Activated naive CD4-positive, alpha-beta T cell treated with anti-CD3 and anti-CD28 coated beads for 36 hours (primary cell): ENCODE results near the gene ERGIC3. TPM values are rescaled to one million over a fixed set of nuclear protein-coding genes. Genes with fewer than 3 reads are reported as not detected.

Experiments used
- CTCF ChIA-PET: fragments of 350-600 bp; sonication (Branson Sonifier 250); formaldehyde crosslinking; loops from one replicate; lab custom pipeline; 2021; ENCODE audit warnings: antibody characterized with exemption; lab: Charles Lee
- DNase-seq: peaks from one replicate; pipeline ENCODE4 v3.0.0-alpha.2; 2020
- H3K27ac Mint-ChIP-seq: one replicate; pipeline ENCODE4 v1.8.0; 2021; ENCODE audit warnings: mild to moderate bottlenecking, mixed read lengths
- H3K27me3 Mint-ChIP-seq: one replicate; pipeline ENCODE4 v1.8.0; 2021; ENCODE audit warnings: low read depth, mixed read lengths
- H3K36me3 Mint-ChIP-seq: one replicate; pipeline ENCODE4 v1.8.0; 2021; ENCODE audit warnings: low read depth, mixed read lengths
- H3K4me1 Mint-ChIP-seq: one replicate; pipeline ENCODE4 v1.8.0; 2021; ENCODE audit warnings: low read depth, mixed read lengths
- H3K4me3 Mint-ChIP-seq: one replicate; pipeline ENCODE4 v1.8.0; 2021; ENCODE audit warnings: mild to moderate bottlenecking, moderate library complexity, mixed read lengths
- H3K9me3 Mint-ChIP-seq: one replicate; pipeline ENCODE4 v1.8.0; 2021; ENCODE audit warnings: mixed read lengths
- intact Hi-C: fragments of 100-400 bp; cut with micrococcal nuclease; formaldehyde crosslinking; loops from one replicate; pipeline ENCODE4 v1.15.1; 2023
- total RNA-seq, 2 experiments: library from RNA; stranded (reverse); gene quantifications; one replicate each; pipeline ENCODE4 v1.2.3, GENCODE V29; 2021

ERGIC3 gene
- total RNA-seq, 2 experiments from 2014 or later: 107 to 113 TPM

GRCh38 chr20:35571555-35571954 lies 29.7 kb downstream of the ERGIC3 start:
- intact Hi-C loops: no loop called here
- Mint-ChIP-seq H3K4me3 (no peak overlapping the region), H3K9me3 (peaks cover 10% of the 10 kb centered on the region), H3K4me1 (no peaks in the 10 kb centered on the region), H3K27ac (no peak overlapping the region), H3K27me3 (no peaks in the 10 kb centered on the region), H3K36me3 (no peaks in the 10 kb centered on the region)
- DNase-seq: no peak
- CTCF ChIA-PET: interaction anchor here (0.6 kb wide), 1 partner anchor 696 kb away, joined by 3 read pairs; no protein-coding TSS in a partner anchor

GRCh38 chr20:35572838-35573237 lies 31.0 kb downstream of the ERGIC3 start:
- intact Hi-C loops: no loop called here
- H3K27me3 Mint-ChIP-seq: peaks cover 2% of the 10 kb centered on the region
- H3K4me3 Mint-ChIP-seq: no peak overlapping the region
- H3K4me1 Mint-ChIP-seq: no peaks in the 10 kb centered on the region
- no peak overlapping the region for H3K27ac Mint-ChIP-seq
- no peaks in the 10 kb centered on the region for H3K36me3 Mint-ChIP-seq
- DNase-seq: no peak
- peaks cover 10% of the 10 kb centered on the region for H3K9me3 Mint-ChIP-seq
- CTCF ChIA-PET: no interaction called here

GRCh38 chr20:35575958-35576357 lies 34.1 kb downstream of the ERGIC3 start:
- Mint-ChIP-seq H3K27me3 (peaks cover 2% of the 10 kb centered on the region), H3K4me3 (no peak overlapping the region), H3K27ac (no peak overlapping the region), H3K4me1 (no peaks in the 10 kb centered on the region), H3K9me3 (peaks cover 10% of the 10 kb centered on the region), H3K36me3 (no peaks in the 10 kb centered on the region)
- DNase-seq: no peak
- CTCF ChIA-PET: interaction anchor here (0.6 kb wide), 2 partner anchors 101 to 147 kb away, joined by 3 to 4 read pairs; no protein-coding TSS in a partner anchor
- intact Hi-C loops: no loop called here

- no peaks in the 10 kb centered on the region for H3K36me3 Mint-ChIP-seq
- intact Hi-C loops: no loop called here
- no peak for DNase-seq
- peaks cover 10% of the 10 kb centered on the region for H3K9me3 Mint-ChIP-seq
- H3K4me3 Mint-ChIP-seq: no peak overlapping the region
- no peaks in the 10 kb centered on the region for H3K4me1 Mint-ChIP-seq
- CTCF ChIA-PET: no interaction called here
- H3K27me3 Mint-ChIP-seq: peaks cover 2% of the 10 kb centered on the region
- no peak overlapping the region for H3K27ac Mint-ChIP-seq
Observed at GRCh38 chr20:35576816-35577215, 34.9 kb downstream of the ERGIC3 start.

GRCh38 chr20:35578469-35578868 lies 36.6 kb downstream of the ERGIC3 start:
- intact Hi-C loops: no loop called here
- DNase-seq: no peak
- no peaks in the 10 kb centered on the region for H3K36me3 Mint-ChIP-seq
- CTCF ChIA-PET: interaction anchor here (0.7 kb wide), 1 partner anchor 52 kb away, joined by 3 read pairs; no protein-coding TSS in a partner anchor
- peaks cover 6% of the 10 kb centered on the region for H3K9me3 Mint-ChIP-seq
- no peak overlapping the region for H3K4me3 Mint-ChIP-seq
- H3K27ac Mint-ChIP-seq: no peak overlapping the region
- H3K4me1 Mint-ChIP-seq: no peaks in the 10 kb centered on the region
- peaks cover 2% of the 10 kb centered on the region for H3K27me3 Mint-ChIP-seq

GRCh38 chr20:35579196-35579595 lies 37.3 kb downstream of the ERGIC3 start:
- Mint-ChIP-seq H3K27me3 (peaks cover 2% of the 10 kb centered on the region), H3K36me3 (no peaks in the 10 kb centered on the region), H3K4me3 (no peak overlapping the region), H3K4me1 (no peaks in the 10 kb centered on the region), H3K9me3 (peaks cover 4% of the 10 kb centered on the region), H3K27ac (no peak overlapping the region)
- intact Hi-C loops: no loop called here
- CTCF ChIA-PET: interaction anchor here (1.7 kb wide), 1 partner anchor 27 kb away, joined by 3 read pairs; no protein-coding TSS in a partner anchor
- no peak for DNase-seq

- intact Hi-C loops: no loop called here
- CTCF ChIA-PET: no interaction called here
- Mint-ChIP-seq H3K4me3 (no peak overlapping the region), H3K4me1 (no peaks in the 10 kb centered on the region), H3K27me3 (no peaks in the 10 kb centered on the region), H3K9me3 (peaks cover 2% of the 10 kb centered on the region), H3K36me3 (no peaks in the 10 kb centered on the region), H3K27ac (no peak overlapping the region)
- no peak for DNase-seq
Observed at GRCh38 chr20:35582131-35582530, 40.3 kb downstream of the ERGIC3 start.

GRCh38 chr20:35582741-35583404 lies 41.0 kb downstream of the ERGIC3 start:
- Mint-ChIP-seq H3K9me3 (peaks cover 2% of the 10 kb centered on the region), H3K4me1 (no peaks in the 10 kb centered on the region), H3K27ac (no peak overlapping the region), H3K27me3 (no peaks in the 10 kb centered on the region), H3K4me3 (no peak overlapping the region), H3K36me3 (no peaks in the 10 kb centered on the region)
- DNase-seq: no peak
- intact Hi-C loops: no loop called here
- CTCF ChIA-PET: no interaction called here

GRCh38 chr20:35583636-35584560 lies 42.0 kb downstream of the ERGIC3 start:
- H3K36me3 Mint-ChIP-seq: no peaks in the 10 kb centered on the region
- no peak for DNase-seq
- H3K4me3 Mint-ChIP-seq: no peak overlapping the region
- CTCF ChIA-PET: no interaction called here
- no peak overlapping the region for H3K27ac Mint-ChIP-seq
- no peaks in the 10 kb centered on the region for H3K4me1 Mint-ChIP-seq
- intact Hi-C loops: no loop called here
- no peaks in the 10 kb centered on the region for H3K27me3 Mint-ChIP-seq
- peaks cover 2% of the 10 kb centered on the region for H3K9me3 Mint-ChIP-seq

GRCh38 chr20:35586751-35587425 lies 45.0 kb downstream of the ERGIC3 start:
- CTCF ChIA-PET: no interaction called here
- Mint-ChIP-seq H3K27me3 (no peaks in the 10 kb centered on the region), H3K4me1 (no peaks in the 10 kb centered on the region), H3K27ac (no peak overlapping the region), H3K4me3 (no peak overlapping the region), H3K9me3 (peaks cover 1% of the 10 kb centered on the region), H3K36me3 (no peaks in the 10 kb centered on the region)
- no peak for DNase-seq
- intact Hi-C loops: no loop called here

- no peak overlapping the region for H3K27ac Mint-ChIP-seq
- H3K4me3 Mint-ChIP-seq: no peak overlapping the region
- no peaks in the 10 kb centered on the region for H3K4me1 Mint-ChIP-seq
- H3K27me3 Mint-ChIP-seq: no peaks in the 10 kb centered on the region
- no peak for DNase-seq
- no peaks in the 10 kb centered on the region for H3K9me3 Mint-ChIP-seq
- CTCF ChIA-PET: interaction anchor here (0.6 kb wide), 1 partner anchor 131 kb away, joined by 3 read pairs; no protein-coding TSS in a partner anchor
- no peaks in the 10 kb centered on the region for H3K36me3 Mint-ChIP-seq
- intact Hi-C loops: no loop called here
Observed at GRCh38 chr20:35587436-35587835, 45.6 kb downstream of the ERGIC3 start.

GRCh38 chr20:35588397-35588796 lies 46.5 kb downstream of the ERGIC3 start:
- Mint-ChIP-seq H3K4me1 (no peaks in the 10 kb centered on the region), H3K36me3 (no peaks in the 10 kb centered on the region), H3K4me3 (no peak overlapping the region), H3K9me3 (no peaks in the 10 kb centered on the region), H3K27ac (no peak overlapping the region), H3K27me3 (no peaks in the 10 kb centered on the region)
- intact Hi-C loops: no loop called here
- CTCF ChIA-PET: no interaction called here
- DNase-seq: no peak
